WTC11 (cell line): ENCODE data around the gene ANKRD33B. TPM values are rescaled to one million over a fixed set of nuclear protein-coding genes. Genes with fewer than 3 reads are reported as not detected.

Source experiments
- ATAC-seq: fragments of 200-7000 bp; cut with Tn5 transposase; 2 replicates; pipeline ENCODE4 v1.10.0; 2021; ENCODE audit warnings: mild to moderate bottlenecking, moderate library complexity
- CTCF ChIA-PET: fragments of 300-600 bp; sonication (Branson Sonifier 250); formaldehyde crosslinking; loops from one replicate; lab custom pipeline; 2021; ENCODE audit warnings: antibody characterized with exemption; lab: Charles Lee
- POLR2A ChIA-PET: fragments of 350-600 bp; sonication (Branson Sonifier 250); formaldehyde crosslinking; loops from one replicate; lab custom pipeline; 2021; ENCODE audit warnings: antibody characterized with exemption; lab: Charles Lee
- DNase-seq: peaks from one replicate; pipeline ENCODE4 v3.0.0; 2021; ENCODE audit warnings: low spot score
- H3K27ac Mint-ChIP-seq: 2 replicates; pipeline ENCODE4 v1.8.0; 2021; ENCODE audit warnings: mixed read lengths
- H3K27me3 Mint-ChIP-seq: 2 replicates; pipeline ENCODE4 v1.8.0; 2021; ENCODE audit warnings: low read depth, mild to moderate bottlenecking, moderate library complexity, mixed read lengths
- H3K36me3 Mint-ChIP-seq: 2 replicates; pipeline ENCODE4 v1.8.0; 2021; ENCODE audit warnings: mixed read lengths
- H3K4me1 Mint-ChIP-seq: 2 replicates; pipeline ENCODE4 v1.8.0; 2022; ENCODE audit warnings: mixed read lengths
- H3K4me3 Mint-ChIP-seq: 2 replicates; pipeline ENCODE4 v1.8.0; 2021; ENCODE audit warnings: mild to moderate bottlenecking, moderate library complexity, mixed read lengths
- H3K9me3 Mint-ChIP-seq: 2 replicates; pipeline ENCODE4 v1.8.0; 2021; ENCODE audit warnings: mixed read lengths
- ATF1 ChIP-seq: sonication (generic); formaldehyde crosslinking; IDR thresholded peaks from 2 replicates; pipeline ENCODE4 v1.8.1; 2023; ENCODE audit warnings: mild to moderate bottlenecking, moderate library complexity, missing genetic modification reagents
- ATF6 ChIP-seq: sonication (generic); formaldehyde crosslinking; IDR thresholded peaks from 2 replicates; pipeline ENCODE4 v1.8.1; 2023; ENCODE audit warnings: mild to moderate bottlenecking, missing genetic modification reagents
- CREB1 ChIP-seq: sonication (generic); formaldehyde crosslinking; IDR thresholded peaks from 2 replicates; pipeline ENCODE4 v1.8.0; 2023; ENCODE audit warnings: mild to moderate bottlenecking, missing genetic modification reagents
- E2F5 ChIP-seq: sonication (generic); formaldehyde crosslinking; IDR thresholded peaks from 2 replicates; pipeline ENCODE4 v1.8.1; 2022; ENCODE audit warnings: mild to moderate bottlenecking, moderate library complexity, missing genetic modification reagents
- GRHL2 ChIP-seq: fragments of 250-450 bp; sonication (Bioruptor Pico); IDR thresholded peaks from 2 replicates; pipeline ENCODE4 v1.8.0; 2022; ENCODE audit warnings: mild to moderate bottlenecking, moderate library complexity; ENCODE audit not compliant: insufficient replicate concordance, severe bottlenecking
- MXD4 ChIP-seq: fragments of 250-450 bp; sonication (Bioruptor Pico); IDR thresholded peaks from 2 replicates; pipeline ENCODE4 v1.8.0; 2021; ENCODE audit warnings: mild to moderate bottlenecking, moderate library complexity, borderline replicate concordance
- NFE2L1 ChIP-seq: sonication (generic); formaldehyde crosslinking; IDR thresholded peaks from 2 replicates; pipeline ENCODE4 v1.8.1; 2023; ENCODE audit warnings: missing genetic modification reagents
- NFYB ChIP-seq: sonication (generic); formaldehyde crosslinking; conservative IDR thresholded peaks from 2 replicates; pipeline ENCODE4 v1.8.0; 2022; ENCODE audit warnings: low read depth, missing genetic modification reagents
- PRDM15 ChIP-seq: sonication (generic); formaldehyde crosslinking; IDR thresholded peaks from 2 replicates; pipeline ENCODE4 v1.8.0; 2022; ENCODE audit warnings: missing genetic modification reagents
- RELA ChIP-seq: sonication (generic); formaldehyde crosslinking; IDR thresholded peaks from 2 replicates; pipeline ENCODE4 v1.8.1; 2022; ENCODE audit warnings: missing genetic modification reagents, mild to moderate bottlenecking, borderline replicate concordance
- SMAD3 ChIP-seq: sonication (generic); formaldehyde crosslinking; IDR thresholded peaks from 2 replicates; pipeline ENCODE4 v1.8.0; 2022; ENCODE audit warnings: missing genetic modification reagents, mild to moderate bottlenecking, borderline replicate concordance
- TEAD4 ChIP-seq: sonication (generic); formaldehyde crosslinking; IDR thresholded peaks from 2 replicates; pipeline ENCODE4 v1.8.0; 2022; ENCODE audit warnings: mild to moderate bottlenecking, missing genetic modification reagents
- ZBTB43 ChIP-seq: sonication (generic); formaldehyde crosslinking; IDR thresholded peaks from 2 replicates; pipeline ENCODE4 v1.8.1; 2023; ENCODE audit warnings: mild to moderate bottlenecking, missing genetic modification reagents
- ZNF121 ChIP-seq: sonication (generic); formaldehyde crosslinking; IDR thresholded peaks from 2 replicates; pipeline ENCODE4 v1.8.0; 2023; ENCODE audit warnings: missing genetic modification reagents
- ZNF263 ChIP-seq: sonication (generic); formaldehyde crosslinking; IDR thresholded peaks from 2 replicates; pipeline ENCODE4 v1.8.1; 2022; ENCODE audit warnings: low read depth, mild to moderate bottlenecking, moderate library complexity, missing genetic modification reagents
- ZNF281 ChIP-seq: sonication (generic); formaldehyde crosslinking; IDR thresholded peaks from 2 replicates; pipeline ENCODE4 v1.8.0; 2023; ENCODE audit warnings: mild to moderate bottlenecking, missing genetic modification reagents
- ZNF532 ChIP-seq: fragments of 250-450 bp; sonication (Bioruptor Pico); IDR thresholded peaks from 2 replicates; pipeline ENCODE4 v1.9.0; 2021; ENCODE audit warnings: mild to moderate bottlenecking, borderline replicate concordance
- total RNA-seq: library from RNA; stranded (reverse); gene quantifications from 3 replicates; pipeline ENCODE4 v1.2.3, GENCODE V29; 2021

ANKRD33B gene
- total RNA-seq, 1 experiment from 2014 or later: 9.2 TPM

- Mint-ChIP-seq H3K4me3 (no peak overlapping the region), H3K27me3 (no peaks in the 10 kb centered on the region; the same call in 1 of the 2 replicates), H3K9me3 (peaks cover 5% of the 10 kb centered on the region), H3K4me1 (peaks cover 39% of the 10 kb centered on the region), H3K36me3 (no peaks in the 10 kb centered on the region), H3K27ac (no peak overlapping the region)
- POLR2A ChIA-PET: no interaction called here
- ATAC-seq: no peak
- no peak for DNase-seq
- CTCF ChIA-PET: interaction anchor here (0.9 kb wide), 1 partner anchor 301 kb away, joined by 3 read pairs; no protein-coding TSS in a partner anchor
- TF ChIP-seq PRDM15 (CRISPR knock-in tag) (no peak), MXD4 (CRISPR knock-in tag) (no peak), ZNF281 (no peak), ATF1 (CRISPR knock-in tag) (no peak), ZNF532 (CRISPR knock-in tag) (no peak), GRHL2 (CRISPR knock-in tag) (no peak), ZNF263 (no peak), TEAD4 (no peak), NFYB (CRISPR knock-in tag) (no peak), NFE2L1 (no peak), CREB1 (no peak), E2F5 (no peak), ZBTB43 (CRISPR knock-in tag) (no peak), RELA (CRISPR knock-in tag) (no peak), ZNF121 (no peak), SMAD3 (CRISPR knock-in tag) (no peak), ATF6 (CRISPR knock-in tag) (no peak)
Measured at GRCh38 chr5:10584714-10585517, 21.0 kb downstream of the ANKRD33B start.
